ENCODE results near the gene PIGK. TPM values are rescaled to one million over a fixed set of nuclear protein-coding genes. Genes with fewer than 3 reads are reported as not detected.
A peak's percentile ranks its signal among the peaks of the same experiment; 100 is the strongest.

Gene PIGK
- total RNA-seq, 2 experiments from 2014 or later, result 23.9 to 26.5 TPM

GRCh38 chr1:77044133-77044849 lies 174.9 kb downstream of the PIGK start:
- Mint-ChIP-seq H3K36me3 (no peaks in the 10 kb centered on the region), H3K27me3 (peaks cover 5% of the 10 kb centered on the region), H3K4me3 (no peak overlapping the region), H3K9me3 (no peaks in the 10 kb centered on the region), H3K4me1 (ENCODE audit: low read depth) (peaks cover 11% of the 10 kb centered on the region), H3K27ac (no peak overlapping the region)
- intact Hi-C loops (cut with micrococcal nuclease), result no loop called here
- CTCF ChIA-PET, result no interaction called here
- POLR2A ChIA-PET, result no interaction called here
- DNase-seq, result peak; percentile 15

- intact Hi-C loops (cut with micrococcal nuclease), result no loop called here
- no peak overlapping the region for H3K27ac Mint-ChIP-seq
- ChIA-PET CTCF (no interaction called here), POLR2A (no interaction called here)
- H3K4me3 Mint-ChIP-seq, result no peak overlapping the region
- DNase-seq, result no peak
- H3K36me3 Mint-ChIP-seq, result no peaks in the 10 kb centered on the region
- peaks cover 6% of the 10 kb centered on the region for H3K9me3 Mint-ChIP-seq
- H3K27me3 Mint-ChIP-seq, result peaks cover 8% of the 10 kb centered on the region
- no peaks in the 10 kb centered on the region for H3K4me1 Mint-ChIP-seq (ENCODE audit: low read depth)
Observed at GRCh38 chr1:77040826-77041225, 178.4 kb downstream of the PIGK start.

GRCh38 chr1:77039739-77040138 lies 179.5 kb downstream of the PIGK start:
- Mint-ChIP-seq H3K4me1 (ENCODE audit: low read depth) (no peaks in the 10 kb centered on the region), H3K4me3 (no peak overlapping the region), H3K27ac (no peak overlapping the region), H3K27me3 (peaks cover 8% of the 10 kb centered on the region), H3K9me3 (peaks cover 6% of the 10 kb centered on the region), H3K36me3 (no peaks in the 10 kb centered on the region)
- ChIA-PET CTCF (no interaction called here), POLR2A (no interaction called here)
- intact Hi-C loops (cut with micrococcal nuclease), result no loop called here
- no peak for DNase-seq

- Mint-ChIP-seq H3K4me1 (ENCODE audit: low read depth) (no peaks in the 10 kb centered on the region), H3K9me3 (peaks cover 6% of the 10 kb centered on the region), H3K27ac (no peak overlapping the region), H3K36me3 (no peaks in the 10 kb centered on the region), H3K4me3 (no peak overlapping the region), H3K27me3 (peaks cover 10% of the 10 kb centered on the region)
- intact Hi-C loops (cut with micrococcal nuclease), result no loop called here
- ChIA-PET POLR2A (no interaction called here), CTCF (no interaction called here)
- no peak for DNase-seq
Observed at GRCh38 chr1:77039111-77039510, 180.1 kb downstream of the PIGK start.

Small RNA genes lying within 50 kb of the gene (microRNA-seq; reads per million reads assigned to microRNA genes)
- gene MIR7156 (ENCODE audit: borderline microRNAs expressed, borderline number of aligned reads, borderline replicate concordance), result not detected

Other genes with a start within 250 kb of the PIGK start
- 1 to 10 TPM; 1.6 to 2.2 TPM for gene AK5, start 62.6 kb upstream of the PIGK start, total RNA-seq